ENCODE measurements around the gene CCDC17.

Gene CCDC17

DNA sequence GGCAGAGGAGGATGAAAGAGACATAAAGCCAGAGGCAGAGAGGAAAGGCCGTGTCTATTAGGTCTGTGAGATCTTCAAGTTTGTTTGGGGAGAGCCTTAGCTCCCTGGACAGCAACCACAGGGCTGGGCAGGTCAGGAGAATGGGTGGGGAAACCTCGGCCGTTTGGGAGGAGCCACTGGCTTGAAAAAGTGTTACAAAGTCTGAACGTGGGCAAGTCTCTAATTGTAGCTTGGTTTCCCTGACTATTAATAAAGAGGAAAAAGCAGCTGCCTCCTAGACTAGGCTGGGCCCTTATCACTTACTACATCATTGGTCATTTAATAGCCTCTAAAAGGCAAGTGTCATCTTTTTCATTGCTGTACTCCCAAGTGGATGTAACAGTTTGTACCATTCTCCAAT, at the start of gene CCDC17:
CCDC17 (minus strand) TSS at position 83 of the 400 bp plus-strand sequence. CDS start 145 bp downstream, outside the sequence.
- TF ChIP-seq, protein P1, sequence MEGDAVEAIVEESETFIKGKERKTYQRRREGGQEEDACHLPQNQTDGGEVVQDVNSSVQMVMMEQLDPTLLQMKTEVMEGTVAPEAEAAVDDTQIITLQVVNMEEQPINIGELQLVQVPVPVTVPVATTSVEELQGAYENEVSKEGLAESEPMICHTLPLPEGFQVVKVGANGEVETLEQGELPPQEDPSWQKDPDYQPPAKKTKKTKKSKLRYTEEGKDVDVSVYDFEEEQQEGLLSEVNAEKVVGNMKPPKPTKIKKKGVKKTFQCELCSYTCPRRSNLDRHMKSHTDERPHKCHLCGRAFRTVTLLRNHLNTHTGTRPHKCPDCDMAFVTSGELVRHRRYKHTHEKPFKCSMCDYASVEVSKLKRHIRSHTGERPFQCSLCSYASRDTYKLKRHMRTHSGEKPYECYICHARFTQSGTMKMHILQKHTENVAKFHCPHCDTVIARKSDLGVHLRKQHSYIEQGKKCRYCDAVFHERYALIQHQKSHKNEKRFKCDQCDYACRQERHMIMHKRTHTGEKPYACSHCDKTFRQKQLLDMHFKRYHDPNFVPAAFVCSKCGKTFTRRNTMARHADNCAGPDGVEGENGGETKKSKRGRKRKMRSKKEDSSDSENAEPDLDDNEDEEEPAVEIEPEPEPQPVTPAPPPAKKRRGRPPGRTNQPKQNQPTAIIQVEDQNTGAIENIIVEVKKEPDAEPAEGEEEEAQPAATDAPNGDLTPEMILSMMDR (IDR thresholded peaks at IDR 0.05; ENCODE audit: low read depth, low read length): no peak
- H3K4me3 ChIP-seq (ENCODE audit: low read depth, low read length): no peak within 1 kb of the TSS
- peak; percentile 9 for DNase-seq (ENCODE audit: low read depth, low spot score)
- in situ Hi-C loops (cut with HindIII; ENCODE audit: low sequenced_read_pairs): no loop called here

GRCh38 chr1:45669859-45670655, 46.2 kb upstream of the CCDC17 start:
- TF ChIP-seq, protein P1 (IDR thresholded peaks at IDR 0.05; ENCODE audit: low read depth, low read length): no peak
- in situ Hi-C loops (cut with HindIII; ENCODE audit: low sequenced_read_pairs): no loop called here
- no peak overlapping the region for H3K4me3 ChIP-seq (ENCODE audit: low read depth, low read length)
- no peak for DNase-seq (ENCODE audit: low read depth, low spot score)

- H3K4me3 ChIP-seq (ENCODE audit: low read depth, low read length): no peak overlapping the region
- no peak for DNase-seq (ENCODE audit: low read depth, low spot score)
- in situ Hi-C loops (cut with HindIII; ENCODE audit: low sequenced_read_pairs): no loop called here
- TF ChIP-seq, protein P1 (IDR thresholded peaks at IDR 0.05; ENCODE audit: low read depth, low read length): no peak
These were observed 45.5 kb upstream of the CCDC17 start for GRCh38 chr1:45669379-45669778.

GRCh38 chr1:45668526-45668925, 44.7 kb upstream of the CCDC17 start:
- TF ChIP-seq, protein P1 (IDR thresholded peaks at IDR 0.05; ENCODE audit: low read depth, low read length): no peak
- H3K4me3 ChIP-seq (ENCODE audit: low read depth, low read length): no peak overlapping the region
- in situ Hi-C loops (cut with HindIII; ENCODE audit: low sequenced_read_pairs): no loop called here
- DNase-seq (ENCODE audit: low read depth, low spot score): no peak

GRCh38 chr1:45667321-45668111, 43.7 kb upstream of the CCDC17 start:
- H3K4me3 ChIP-seq (ENCODE audit: low read depth, low read length): no peak overlapping the region
- in situ Hi-C loops (cut with HindIII; ENCODE audit: low sequenced_read_pairs): no loop called here
- no peak for DNase-seq (ENCODE audit: low read depth, low spot score)
- TF ChIP-seq, protein P1 (IDR thresholded peaks at IDR 0.05; ENCODE audit: low read depth, low read length): no peak

DNA sequence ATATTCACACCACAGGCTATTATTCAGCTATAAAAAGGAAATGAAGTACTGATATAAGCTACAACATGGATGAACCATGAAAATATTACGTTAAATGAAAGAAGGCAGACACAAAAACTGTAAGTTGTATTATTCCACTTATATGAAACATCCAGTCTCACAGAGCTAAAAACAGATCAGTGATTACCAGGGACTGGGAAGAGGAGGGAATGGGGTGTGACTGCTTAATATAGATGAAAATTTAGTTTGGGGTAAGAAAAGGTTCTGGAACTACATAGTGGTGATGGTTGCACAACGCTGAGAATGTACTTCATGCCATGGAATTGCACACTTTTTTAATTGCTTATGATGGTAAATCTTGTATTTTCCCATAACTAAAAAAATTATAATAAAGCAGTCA, 43.0 kb upstream of the CCDC17 start:
- TF ChIP-seq, protein P1 (IDR thresholded peaks at IDR 0.05; ENCODE audit: low read depth, low read length): no peak
- DNase-seq (ENCODE audit: low read depth, low spot score): no peak
- in situ Hi-C loops (cut with HindIII; ENCODE audit: low sequenced_read_pairs): no loop called here
- no peak overlapping the region for H3K4me3 ChIP-seq (ENCODE audit: low read depth, low read length)

Data from astrocyte of the spinal cord (primary cell).